HFFc6 (cell line): ENCODE data around the gene CADPS2. TPM values are rescaled to one million over a fixed set of nuclear protein-coding genes. Genes with fewer than 3 reads are reported as not detected.

Experiments used
- DNase-seq: peaks from one replicate; pipeline ENCODE4 v3.0.0-alpha.2; 2018
- H3K27ac Mint-ChIP-seq: 2 replicates; pipeline ENCODE4 v1.8.0; 2020; ENCODE audit warnings: mild to moderate bottlenecking, mixed read lengths
- H3K27me3 Mint-ChIP-seq: 2 replicates; pipeline ENCODE4 v1.8.0; 2021; ENCODE audit warnings: mild to moderate bottlenecking, moderate library complexity, mixed read lengths; ENCODE audit not compliant: insufficient read depth
- H3K36me3 Mint-ChIP-seq: 2 replicates; pipeline ENCODE4 v1.8.0; 2021; ENCODE audit warnings: low read depth, mixed read lengths
- H3K4me1 Mint-ChIP-seq: 2 replicates; pipeline ENCODE4 v1.8.0; 2020; ENCODE audit warnings: low read depth, mixed read lengths
- H3K4me3 Mint-ChIP-seq: 2 replicates; pipeline ENCODE4 v1.8.0; 2020; ENCODE audit warnings: mild to moderate bottlenecking, moderate library complexity, mixed read lengths
- H3K9me3 Mint-ChIP-seq: 2 replicates; pipeline ENCODE4 v1.8.0; 2020; ENCODE audit warnings: mild to moderate bottlenecking, mixed read lengths
- total RNA-seq, 6 experiments: library from RNA; stranded (reverse); fragmentation: NEBNext Ultra II Directional; extraction: Animal tissue kit (Norgen Biotek cat#: 25700); gene quantifications; 2 replicates in 1 of 6; 3 replicates in 5 of 6; pipeline ENCODE4 v1.2.3, GENCODE V29; 2021
- TF ChIP-seq, protein P1 (sequence below): fragments of 200-600 bp; sonication (generic); IDR thresholded peaks from 2 replicates; pipeline ENCODE4 v1.5.0; 2021; ENCODE audit warnings: antibody characterized with exemption, mild to moderate bottlenecking

CADPS2 gene
- total RNA-seq, 6 experiments from 2014 or later = not detected

DNA sequence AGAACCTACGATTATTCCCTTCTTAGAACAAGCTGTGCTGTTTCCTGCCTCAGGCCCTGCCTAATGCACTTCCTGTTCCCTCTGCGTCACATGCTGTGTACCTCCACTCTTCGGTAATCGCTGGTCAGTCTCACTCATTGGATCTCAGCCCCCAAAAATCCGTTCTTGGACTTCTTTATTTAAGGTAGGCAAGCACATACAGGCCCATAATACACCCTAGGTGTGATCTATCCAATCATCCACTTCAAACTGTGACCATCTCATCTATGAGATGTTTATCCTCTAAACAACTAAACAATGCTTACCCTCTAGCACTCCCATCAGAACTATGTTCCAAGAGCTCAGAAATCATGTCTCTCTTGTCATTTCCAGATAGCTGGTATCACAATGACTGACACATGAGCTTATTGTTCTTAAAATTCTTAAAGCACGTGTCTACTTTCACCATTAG lies 83.9 kb downstream of the CADPS2 start:
- Mint-ChIP-seq H3K9me3 (peaks cover 25% of the 10 kb centered on the region), H3K4me3 (no peak overlapping the region), H3K27me3 (no peaks in the 10 kb centered on the region), H3K36me3 (no peaks in the 10 kb centered on the region), H3K27ac (no peak overlapping the region), H3K4me1 (no peaks in the 10 kb centered on the region)
- TF ChIP-seq, protein P1, sequence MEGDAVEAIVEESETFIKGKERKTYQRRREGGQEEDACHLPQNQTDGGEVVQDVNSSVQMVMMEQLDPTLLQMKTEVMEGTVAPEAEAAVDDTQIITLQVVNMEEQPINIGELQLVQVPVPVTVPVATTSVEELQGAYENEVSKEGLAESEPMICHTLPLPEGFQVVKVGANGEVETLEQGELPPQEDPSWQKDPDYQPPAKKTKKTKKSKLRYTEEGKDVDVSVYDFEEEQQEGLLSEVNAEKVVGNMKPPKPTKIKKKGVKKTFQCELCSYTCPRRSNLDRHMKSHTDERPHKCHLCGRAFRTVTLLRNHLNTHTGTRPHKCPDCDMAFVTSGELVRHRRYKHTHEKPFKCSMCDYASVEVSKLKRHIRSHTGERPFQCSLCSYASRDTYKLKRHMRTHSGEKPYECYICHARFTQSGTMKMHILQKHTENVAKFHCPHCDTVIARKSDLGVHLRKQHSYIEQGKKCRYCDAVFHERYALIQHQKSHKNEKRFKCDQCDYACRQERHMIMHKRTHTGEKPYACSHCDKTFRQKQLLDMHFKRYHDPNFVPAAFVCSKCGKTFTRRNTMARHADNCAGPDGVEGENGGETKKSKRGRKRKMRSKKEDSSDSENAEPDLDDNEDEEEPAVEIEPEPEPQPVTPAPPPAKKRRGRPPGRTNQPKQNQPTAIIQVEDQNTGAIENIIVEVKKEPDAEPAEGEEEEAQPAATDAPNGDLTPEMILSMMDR = no peak
- no peak for DNase-seq

GRCh38 chr7:122791959-122792545 lies 94.2 kb downstream of the CADPS2 start:
- no peak for DNase-seq
- Mint-ChIP-seq H3K36me3 (no peaks in the 10 kb centered on the region), H3K4me3 (no peak overlapping the region), H3K4me1 (no peaks in the 10 kb centered on the region), H3K27me3 (no peaks in the 10 kb centered on the region), H3K9me3 (peaks cover 45% of the 10 kb centered on the region), H3K27ac (no peak overlapping the region)
- TF ChIP-seq, protein P1 = no peak

- no peaks in the 10 kb centered on the region for H3K27me3 Mint-ChIP-seq
- DNase-seq = no peak
- peaks cover 43% of the 10 kb centered on the region for H3K9me3 Mint-ChIP-seq
- no peak overlapping the region for H3K4me3 Mint-ChIP-seq
- H3K36me3 Mint-ChIP-seq = no peaks in the 10 kb centered on the region
- no peaks in the 10 kb centered on the region for H3K4me1 Mint-ChIP-seq
- no peak overlapping the region for H3K27ac Mint-ChIP-seq
- TF ChIP-seq, protein P1 = no peak
These were observed 95.7 kb downstream of the CADPS2 start for GRCh38 chr7:122790591-122790990.

GRCh38 chr7:122790132-122790531 lies 96.1 kb downstream of the CADPS2 start:
- Mint-ChIP-seq H3K4me3 (no peak overlapping the region), H3K27ac (no peak overlapping the region), H3K27me3 (no peaks in the 10 kb centered on the region), H3K9me3 (peaks cover 43% of the 10 kb centered on the region), H3K36me3 (no peaks in the 10 kb centered on the region), H3K4me1 (no peaks in the 10 kb centered on the region)
- TF ChIP-seq, protein P1 = no peak
- no peak for DNase-seq

DNA sequence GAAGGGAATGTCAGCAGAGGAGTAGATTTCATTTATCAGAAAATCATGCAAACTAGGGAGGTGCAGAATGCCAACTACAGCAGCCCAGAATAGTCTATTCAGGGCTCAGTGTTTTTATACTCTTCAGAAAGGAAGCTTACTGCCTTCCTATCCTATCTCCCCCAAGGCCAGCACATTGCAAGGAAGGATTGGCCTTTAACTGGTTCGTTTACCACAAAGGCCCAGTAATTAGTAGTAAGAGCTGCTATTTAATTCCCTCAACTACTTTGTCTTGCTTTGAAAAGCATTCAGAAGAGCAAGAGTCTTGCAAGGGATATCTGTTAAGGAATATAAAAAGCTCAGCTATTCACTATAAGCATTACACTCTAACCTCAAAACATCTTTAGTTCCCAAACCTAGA lies 97.1 kb downstream of the CADPS2 start:
- no peaks in the 10 kb centered on the region for H3K4me1 Mint-ChIP-seq
- no peak overlapping the region for H3K4me3 Mint-ChIP-seq
- peaks cover 43% of the 10 kb centered on the region for H3K9me3 Mint-ChIP-seq
- TF ChIP-seq, protein P1 = no peak
- no peak for DNase-seq
- H3K27ac Mint-ChIP-seq = no peak overlapping the region
- no peaks in the 10 kb centered on the region for H3K36me3 Mint-ChIP-seq
- H3K27me3 Mint-ChIP-seq = no peaks in the 10 kb centered on the region
